Measurements from ENCODE around the gene SHOX. TPM values are rescaled to one million over a fixed set of nuclear protein-coding genes. Genes with fewer than 3 reads are reported as not detected.

SHOX gene
- total RNA-seq, 1 experiment from 2014 or later: 0.24 TPM

DNA sequence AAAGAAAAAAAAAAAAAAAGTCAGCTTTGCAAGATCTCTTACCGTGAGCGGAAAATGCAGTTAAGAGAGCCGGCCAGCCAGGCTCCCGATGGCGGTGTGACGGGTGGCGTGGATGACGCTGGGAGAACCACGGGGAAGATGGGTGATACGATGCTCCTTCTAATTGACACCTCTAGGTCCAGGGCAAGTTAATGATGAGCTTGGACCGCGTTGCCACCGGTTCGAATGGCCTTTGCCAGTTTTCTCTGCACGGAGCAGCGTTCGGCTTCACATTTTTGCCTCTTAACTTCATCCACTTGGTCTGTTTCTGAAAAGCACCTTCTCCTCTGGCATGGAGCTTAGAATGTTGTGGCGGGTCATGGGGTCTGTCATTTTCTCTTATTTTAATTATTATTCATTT lies 33.2 kb downstream of the SHOX start:
- peaks cover 0 to 7% (median 4%) of the 10 kb centered on the region in 3 experiments; a peak in 4 of 7 replicates for H3K36me3 Mint-ChIP-seq (ENCODE audit: insufficient read depth in 1 of 3, low read depth in 3 of 3)
- Histone ChIP-seq H2BK15ac (ENCODE audit: low read depth, low read length) (no peak overlapping the region), H3K14ac (ENCODE audit: insufficient read depth, low read length) (no peak overlapping the region), H2AFZ (ENCODE audit: low read length) (no peak overlapping the region), H3K27me3 (ENCODE audit: insufficient read depth, low read length) (no peaks in the 10 kb centered on the region), H3K79me2 (ENCODE audit: insufficient read depth, low read length) (no peaks in the 10 kb centered on the region), H3K79me1 (ENCODE audit: insufficient read depth, low read depth, low read length, poor library complexity, severe bottlenecking) (no peaks in the 10 kb centered on the region), H4K20me1 (ENCODE audit: control insufficient read depth, insufficient read depth, insufficient read length) (no peaks in the 10 kb centered on the region), H2AK5ac (ENCODE audit: insufficient read length, low read length) (no peak overlapping the region), H3K23ac (ENCODE audit: insufficient read length, low read depth, low read length) (no peak overlapping the region), H3K23me2 (ENCODE audit: insufficient read length, low read depth, low read length, poor library complexity, severe bottlenecking) (no peaks in the 10 kb centered on the region), H2BK5ac (ENCODE audit: insufficient read length, low read length) (no peak overlapping the region), H3K18ac (ENCODE audit: insufficient read length, low read depth, low read length) (no peak overlapping the region), H4K8ac (replicated peaks; ENCODE audit: insufficient read length, low read depth, low read length) (no peak overlapping the region), H3K4me1 (ENCODE audit: insufficient read depth, low read length) (peaks cover 5% of the 10 kb centered on the region; the same call in 1 of the 2 replicates), H3K4me2 (ENCODE audit: insufficient read depth, insufficient read length, low read length) (no peak overlapping the region), H4K91ac (ENCODE audit: insufficient read length, low read depth, low read length) (no peak overlapping the region), H3K9ac (ENCODE audit: extremely low read depth, insufficient read length, low read length) (no peak overlapping the region), H2BK120ac (ENCODE audit: low read depth, low read length, poor library complexity, severe bottlenecking) (no peak overlapping the region), H2BK20ac (ENCODE audit: low read depth, low read length, poor library complexity, severe bottlenecking) (no peak overlapping the region), H3K27ac (ENCODE audit: insufficient read length, low read depth, low read length) (no peak overlapping the region), H3K9me3 (ENCODE audit: control insufficient read depth, low read depth, low read length) (no peaks in the 10 kb centered on the region), H3K4ac (ENCODE audit: low read depth, low read length) (no peak overlapping the region), H3T11ph (ENCODE audit: low read length) (no peak overlapping the region), H4K5ac (ENCODE audit: insufficient read length, low read depth, low read length) (no peak overlapping the region), H3K56ac (ENCODE audit: insufficient read length, low read depth, low read length) (no peak overlapping the region), H2BK12ac (ENCODE audit: insufficient read length, low read depth, low read length) (no peak overlapping the region)
- WGBS (ENCODE audit: extremely low coverage, insufficient read length, low lambda C conversion rate): no CpG with 5 or more reads among the region's 18 CpGs
- peaks cover 17 to 19% of the 10 kb centered on the region in 2 experiments for H3K9me3 Mint-ChIP-seq
- DNase-seq: no peak
- H3K4me1 Mint-ChIP-seq: peaks cover 9% of the 10 kb centered on the region in 2 experiments
- H3K4me3 Mint-ChIP-seq: no peak overlapping the region
- peaks cover 15% of the 10 kb centered on the region for H3K27me3 Mint-ChIP-seq (ENCODE audit: low read depth)
- TF ChIP-seq, protein P1, sequence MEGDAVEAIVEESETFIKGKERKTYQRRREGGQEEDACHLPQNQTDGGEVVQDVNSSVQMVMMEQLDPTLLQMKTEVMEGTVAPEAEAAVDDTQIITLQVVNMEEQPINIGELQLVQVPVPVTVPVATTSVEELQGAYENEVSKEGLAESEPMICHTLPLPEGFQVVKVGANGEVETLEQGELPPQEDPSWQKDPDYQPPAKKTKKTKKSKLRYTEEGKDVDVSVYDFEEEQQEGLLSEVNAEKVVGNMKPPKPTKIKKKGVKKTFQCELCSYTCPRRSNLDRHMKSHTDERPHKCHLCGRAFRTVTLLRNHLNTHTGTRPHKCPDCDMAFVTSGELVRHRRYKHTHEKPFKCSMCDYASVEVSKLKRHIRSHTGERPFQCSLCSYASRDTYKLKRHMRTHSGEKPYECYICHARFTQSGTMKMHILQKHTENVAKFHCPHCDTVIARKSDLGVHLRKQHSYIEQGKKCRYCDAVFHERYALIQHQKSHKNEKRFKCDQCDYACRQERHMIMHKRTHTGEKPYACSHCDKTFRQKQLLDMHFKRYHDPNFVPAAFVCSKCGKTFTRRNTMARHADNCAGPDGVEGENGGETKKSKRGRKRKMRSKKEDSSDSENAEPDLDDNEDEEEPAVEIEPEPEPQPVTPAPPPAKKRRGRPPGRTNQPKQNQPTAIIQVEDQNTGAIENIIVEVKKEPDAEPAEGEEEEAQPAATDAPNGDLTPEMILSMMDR (conservative IDR thresholded peaks at IDR 0.05): no peak
- no peak overlapping the region; a peak in 1 of 7 replicates for H3K27ac Mint-ChIP-seq
